Endothelial cell of umbilical vein (primary cell): Measurements from ENCODE around the gene PCDH9. TPM values are rescaled to one million over a fixed set of nuclear protein-coding genes. Genes with fewer than 3 reads are reported as not detected.

Experiments
- BruUV-seq: library from RNA; stranded (reverse); fragments of 400-500 nt; replicated peaks from 2 replicates; lab custom pipeline; 2021; lab: Mats Ljungman, UMichigan
- CTCF ChIA-PET: fragments of 300-600, 350-600 bp; sonication (Branson Sonifier 250); formaldehyde crosslinking; loops from one replicate; lab custom pipeline; 2021; ENCODE audit warnings: antibody characterized with exemption, inconsistent platforms; lab: Charles Lee
- POLR2A ChIA-PET: fragments of 300-600, 350-600 bp; sonication (Branson Sonifier 250); formaldehyde crosslinking; loops from one replicate; lab custom pipeline; 2021; ENCODE audit warnings: antibody characterized with exemption, inconsistent platforms; lab: Charles Lee
- DNase-seq: peaks from one replicate; pipeline ENCODE4 v3.0.0-alpha.2; 2011; ENCODE audit warnings: low read depth, low spot score
- FAIRE-seq: peaks from 2 replicates; lab custom pipeline; 2011; peaks lifted over from hg19 to GRCh38; lab: Jason Lieb, UNC
- H2AFZ ChIP-seq: 2 replicates; pipeline ENCODE4 v1.6.0; 2012; ENCODE audit warnings: low read depth, low read length, control low read depth, inconsistent platforms
- H3K27ac ChIP-seq: 2 replicates; pipeline ENCODE4 v1.5.1; 2011; ENCODE audit warnings: low read depth, mild to moderate bottlenecking, control low read depth, low read length, moderate library complexity; ENCODE audit not compliant: insufficient read depth
- H3K27me3 ChIP-seq, 2 experiments: 2 replicates each; pipeline versions ENCODE4 v1.6.0 to v1.6.1; 2011; ENCODE audit warnings: low read length in 2 of 2, mixed read lengths in 1 of 2; ENCODE audit not compliant: control insufficient read depth in 2 of 2, insufficient read depth in 2 of 2
- H3K36me3 ChIP-seq, 2 experiments: 2 replicates in 1 of 2; 3 replicates in 1 of 2; pipeline ENCODE4 v1.5.1; 2011; ENCODE audit warnings: low read length in 2 of 2, mild to moderate bottlenecking in 1 of 2, moderate library complexity in 1 of 2; ENCODE audit not compliant: control insufficient read depth in 2 of 2, insufficient read depth in 2 of 2; ENCODE audit errors: extremely low read depth in 1 of 2
- H3K4me1 ChIP-seq: 3 replicates; pipeline ENCODE4 v1.5.1; 2011; ENCODE audit warnings: mild to moderate bottlenecking, low read length; ENCODE audit not compliant: control insufficient read depth, insufficient read depth; ENCODE audit errors: extremely low read depth
- H3K4me2 ChIP-seq: 2 replicates; pipeline ENCODE4 v1.6.1; 2011; ENCODE audit warnings: low read length, control low read depth, mixed read lengths; ENCODE audit not compliant: insufficient read depth
- H3K4me3 ChIP-seq, 3 experiments: fragments of 200-600 bp in 1 of 3; sonication (generic), shearing (Covaris generic) in 1 of 3; replicated peaks in 1 of 3; 2 replicates each; pipeline ENCODE4 v1.5.1; 2011 to 2016; ENCODE audit warnings: control low read depth in 3 of 3, low read length in 3 of 3, mild to moderate bottlenecking in 2 of 3, inconsistent platforms in 1 of 3, low read depth in 1 of 3, moderate library complexity in 1 of 3; ENCODE audit not compliant: insufficient read depth in 1 of 3
- H3K79me2 ChIP-seq: 2 replicates; pipeline ENCODE4 v1.6.0; 2012; ENCODE audit warnings: low read length, inconsistent platforms; ENCODE audit not compliant: control insufficient read depth, insufficient read depth
- H3K9ac ChIP-seq: replicated peaks from 2 replicates; pipeline ENCODE3; 2011; ENCODE audit warnings: low read length, control low read depth; ENCODE audit not compliant: insufficient read depth; ENCODE audit errors: extremely low read depth
- H3K9me1 ChIP-seq: replicated peaks from 3 replicates; pipeline ENCODE4 v1.6.0; 2011; ENCODE audit warnings: mild to moderate bottlenecking, low read length; ENCODE audit not compliant: control insufficient read depth, insufficient read depth; ENCODE audit errors: extremely low read depth
- H3K9me3 ChIP-seq: replicated peaks from 2 replicates; pipeline ENCODE4 v1.5.1; 2012; ENCODE audit warnings: low read length, inconsistent platforms; ENCODE audit not compliant: control insufficient read depth, insufficient read depth
- H4K20me1 ChIP-seq: replicated peaks from 2 replicates; pipeline ENCODE3; 2011; ENCODE audit warnings: mild to moderate bottlenecking, low read length; ENCODE audit not compliant: control insufficient read depth, insufficient read depth; ENCODE audit errors: extremely low read depth
- CTCF ChIP-seq, 2 donors: IDR thresholded peaks; 1 replicate in 1 of 2; 2 replicates in 1 of 2; pipeline ENCODE4 v1.5.1; 2011; ENCODE audit warnings: low read length in 2 of 2, mild to moderate bottlenecking in 2 of 2, moderate library complexity in 2 of 2, control low read depth in 1 of 2, inconsistent platforms in 1 of 2, low read depth in 1 of 2; ENCODE audit not compliant: insufficient read depth in 1 of 2; ENCODE audit errors: extremely low read depth in 1 of 2
- EZH2 ChIP-seq: IDR thresholded peaks from 2 replicates; pipeline ENCODE4 v1.6.1; 2012; ENCODE audit warnings: borderline replicate concordance, low read depth, mild to moderate bottlenecking, moderate library complexity, low read length, inconsistent platforms; ENCODE audit not compliant: severe bottlenecking
- FOS ChIP-seq: IDR thresholded peaks from 2 replicates; pipeline ENCODE4 v1.6.1; 2011; ENCODE audit warnings: mild to moderate bottlenecking, low read length, moderate library complexity, borderline replicate concordance; ENCODE audit not compliant: insufficient read depth
- GATA2 ChIP-seq: IDR thresholded peaks from 2 replicates; pipeline ENCODE4 v1.7.0; 2011; ENCODE audit warnings: low read depth, mild to moderate bottlenecking, moderate library complexity, mixed read lengths, low read length; ENCODE audit not compliant: insufficient read length, insufficient read depth
- JUN ChIP-seq: IDR thresholded peaks from 2 replicates; pipeline ENCODE4 v1.6.1; 2011; ENCODE audit warnings: borderline replicate concordance, low read depth; ENCODE audit not compliant: insufficient read length, insufficient read depth
- MAX ChIP-seq: IDR thresholded peaks from 2 replicates; pipeline ENCODE4 v1.6.1; 2011; ENCODE audit not compliant: insufficient read depth, insufficient read length
- MYC ChIP-seq: IDR thresholded peaks from one replicate; pipeline ENCODE4 v1.6.1; 2011; ENCODE audit warnings: mild to moderate bottlenecking, low read depth, low read length
- POLR2A ChIP-seq: IDR thresholded peaks from 2 replicates; pipeline ENCODE4 v1.6.1; 2012; ENCODE audit warnings: low read depth, mild to moderate bottlenecking, control low read depth, low read length
- POLR2AphosphoS5 ChIP-seq: IDR thresholded peaks from 2 replicates; pipeline ENCODE4 v1.6.1; 2012; ENCODE audit warnings: low read depth, mild to moderate bottlenecking, control low read depth, low read length, moderate library complexity; ENCODE audit not compliant: insufficient read depth
- dilution Hi-C: fragments of 300-500 bp; cut with MboI; formaldehyde crosslinking; loops from one replicate; pipeline ENCODE4 v1.15.0; 2019; ENCODE audit warnings: low sequenced_read_pairs; ENCODE audit not compliant: extremely low pct_ligation_motif_present
- intact Hi-C: fragments of 100-400 bp; cut with micrococcal nuclease; formaldehyde crosslinking; loops from one replicate; pipeline ENCODE4 v1.10.0; 2022
- polyA plus RNA-seq, 4 experiments: library from polyadenylated mRNA; depleted of rRNA in 3 of 4; stranded (reverse) in 3 of 4; unstranded in 1 of 4; fragments of >200 nt; gene quantifications; 2 replicates each; pipeline versions ENCODE4 v1.2.1 to v1.2.3, GENCODE V29; 2011 to 2012; ENCODE audit warnings: missing spikeins in 1 of 4
- total RNA-seq: library from RNA; stranded (reverse); gene quantifications from 2 replicates; pipeline ENCODE4 v1.2.3, GENCODE V29; 2021

PCDH9 gene
- total and polyA plus RNA-seq, 2 donors (not counting 3 experiments of a cell fraction or from before 2014, with no cell fraction given): 1.1 to 5.2 TPM

- intact Hi-C loops: no loop called here
- dilution Hi-C loops: no loop called here
- TF ChIP-seq EZH2: no peak
- no peak for TF ChIP-seq MYC
- no peak for TF ChIP-seq MAX
- TF ChIP-seq FOS: no peak
- TF ChIP-seq GATA2: no peak
- no peak for TF ChIP-seq POLR2A
- TF ChIP-seq POLR2AphosphoS5: no peak
- no peak for TF ChIP-seq CTCF (IDR thresholded peaks at IDR 0.05; ENCODE audit: extremely low read depth in 1 of 2, insufficient read depth in 1 of 2, low read depth in 1 of 2, low read length in 2 of 2)
- no peak for TF ChIP-seq JUN
- H3K9me1 ChIP-seq: no peaks in the 10 kb centered on the region
- no peak overlapping the region for H3K4me3 ChIP-seq
- H3K27me3 ChIP-seq: no peaks in the 10 kb centered on the region
- H3K9ac ChIP-seq: no peak overlapping the region
- no peak overlapping the region for H3K4me2 ChIP-seq
- H3K36me3 ChIP-seq: no peaks in the 10 kb centered on the region
- ChIA-PET CTCF (interaction anchor here (0.7 kb wide), 1 partner anchor 179 kb away, joined by 4 read pairs; no protein-coding TSS in a partner anchor), POLR2A (no interaction called here)
- H2AFZ ChIP-seq: no peak overlapping the region
- DNase-seq (no peak), FAIRE-seq (no peak)
- H3K4me1 ChIP-seq: no peaks in the 10 kb centered on the region
- H3K27ac ChIP-seq: no peak overlapping the region
- no peaks in the 10 kb centered on the region for H3K79me2 ChIP-seq
- H4K20me1 ChIP-seq: no peaks in the 10 kb centered on the region
- no TSS peak for BruUV-seq
- no peaks in the 10 kb centered on the region for H3K9me3 ChIP-seq
Observed at GRCh38 chr13:67018775-67019174, 211.4 kb downstream of the PCDH9 start.
